Activated naive CD4-positive, alpha-beta T cell treated with anti-CD3 and anti-CD28 coated beads for 36 hours (primary cell): ENCODE results near the gene MRGPRF. TPM values are rescaled to one million over a fixed set of nuclear protein-coding genes. Genes with fewer than 3 reads are reported as not detected.
A peak's percentile ranks its signal among the peaks of the same experiment; 100 is the strongest.

Source experiments
- CTCF ChIA-PET: fragments of 350-600 bp; sonication (Branson Sonifier 250); formaldehyde crosslinking; loops from one replicate; lab custom pipeline; 2021; ENCODE audit warnings: antibody characterized with exemption; lab: Charles Lee
- DNase-seq: peaks from one replicate; pipeline ENCODE4 v3.0.0-alpha.2; 2020
- H3K27ac Mint-ChIP-seq: one replicate; pipeline ENCODE4 v1.8.0; 2021; ENCODE audit warnings: mild to moderate bottlenecking, mixed read lengths
- H3K27me3 Mint-ChIP-seq: one replicate; pipeline ENCODE4 v1.8.0; 2021; ENCODE audit warnings: low read depth, mixed read lengths
- H3K36me3 Mint-ChIP-seq: one replicate; pipeline ENCODE4 v1.8.0; 2021; ENCODE audit warnings: low read depth, mixed read lengths
- H3K4me1 Mint-ChIP-seq: one replicate; pipeline ENCODE4 v1.8.0; 2021; ENCODE audit warnings: low read depth, mixed read lengths
- H3K4me3 Mint-ChIP-seq: one replicate; pipeline ENCODE4 v1.8.0; 2021; ENCODE audit warnings: mild to moderate bottlenecking, moderate library complexity, mixed read lengths
- H3K9me3 Mint-ChIP-seq: one replicate; pipeline ENCODE4 v1.8.0; 2021; ENCODE audit warnings: mixed read lengths
- intact Hi-C: fragments of 100-400 bp; cut with micrococcal nuclease; formaldehyde crosslinking; loops from one replicate; pipeline ENCODE4 v1.15.1; 2023
- total RNA-seq, 2 experiments: library from RNA; stranded (reverse); gene quantifications; one replicate each; pipeline ENCODE4 v1.2.3, GENCODE V29; 2021

The MRGPRF gene
- total RNA-seq, 2 experiments from 2014 or later: not detected

DNA sequence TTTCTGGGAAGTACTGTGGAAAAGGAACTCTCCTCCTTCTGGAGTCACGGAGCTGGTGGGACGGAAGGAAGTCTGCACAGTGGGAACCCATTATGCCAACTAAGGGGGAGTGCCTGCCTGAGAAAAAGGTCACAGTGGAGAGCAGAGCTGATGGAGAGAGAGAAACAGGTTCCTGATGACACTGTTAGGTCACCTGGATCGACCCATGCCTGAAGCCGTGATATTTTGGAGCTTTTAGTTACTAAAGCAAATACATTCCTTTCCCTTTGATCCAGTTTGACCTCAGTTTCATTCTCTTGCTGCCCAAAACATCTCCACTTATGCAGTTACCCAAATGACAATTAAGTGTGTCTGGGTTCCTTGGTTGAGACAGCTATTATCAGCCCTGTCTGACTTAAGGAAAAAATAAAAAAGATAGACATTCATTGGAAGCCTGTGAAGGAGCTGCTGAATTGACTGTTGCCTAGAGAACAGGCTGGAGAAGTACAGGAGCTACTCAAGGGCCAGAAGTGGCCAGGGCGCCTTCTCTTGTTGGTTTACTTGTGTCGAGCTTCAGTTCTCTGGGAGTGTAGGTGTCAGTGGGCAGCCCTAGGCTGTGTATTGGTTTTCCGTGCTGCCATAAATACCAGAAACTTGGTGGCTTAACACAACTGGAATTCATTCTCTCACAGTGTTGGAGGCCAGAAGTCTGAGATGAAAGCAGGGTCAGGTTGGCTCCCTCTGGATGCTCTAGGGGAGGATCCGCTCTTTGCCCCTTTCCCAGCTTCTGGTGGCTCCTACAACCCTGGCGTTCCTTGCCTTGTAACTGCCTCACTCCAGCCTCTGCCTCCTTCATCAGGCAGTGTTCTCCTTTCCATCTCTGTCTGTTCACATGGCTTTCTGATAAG is 45.9 kb downstream of the MRGPRF start:
- Mint-ChIP-seq H3K4me3 (no peak overlapping the region), H3K9me3 (no peaks in the 10 kb centered on the region), H3K4me1 (peaks cover 18% of the 10 kb centered on the region), H3K36me3 (no peaks in the 10 kb centered on the region), H3K27ac (no peak overlapping the region), H3K27me3 (peaks cover 1% of the 10 kb centered on the region)
- intact Hi-C loops: no loop called here
- CTCF ChIA-PET: interaction anchor here (0.7 to 1.1 kb wide), 2 partner anchors 331 to 703 kb away, joined by 3 read pairs; no protein-coding TSS in a partner anchor
- DNase-seq: no peak

DNA sequence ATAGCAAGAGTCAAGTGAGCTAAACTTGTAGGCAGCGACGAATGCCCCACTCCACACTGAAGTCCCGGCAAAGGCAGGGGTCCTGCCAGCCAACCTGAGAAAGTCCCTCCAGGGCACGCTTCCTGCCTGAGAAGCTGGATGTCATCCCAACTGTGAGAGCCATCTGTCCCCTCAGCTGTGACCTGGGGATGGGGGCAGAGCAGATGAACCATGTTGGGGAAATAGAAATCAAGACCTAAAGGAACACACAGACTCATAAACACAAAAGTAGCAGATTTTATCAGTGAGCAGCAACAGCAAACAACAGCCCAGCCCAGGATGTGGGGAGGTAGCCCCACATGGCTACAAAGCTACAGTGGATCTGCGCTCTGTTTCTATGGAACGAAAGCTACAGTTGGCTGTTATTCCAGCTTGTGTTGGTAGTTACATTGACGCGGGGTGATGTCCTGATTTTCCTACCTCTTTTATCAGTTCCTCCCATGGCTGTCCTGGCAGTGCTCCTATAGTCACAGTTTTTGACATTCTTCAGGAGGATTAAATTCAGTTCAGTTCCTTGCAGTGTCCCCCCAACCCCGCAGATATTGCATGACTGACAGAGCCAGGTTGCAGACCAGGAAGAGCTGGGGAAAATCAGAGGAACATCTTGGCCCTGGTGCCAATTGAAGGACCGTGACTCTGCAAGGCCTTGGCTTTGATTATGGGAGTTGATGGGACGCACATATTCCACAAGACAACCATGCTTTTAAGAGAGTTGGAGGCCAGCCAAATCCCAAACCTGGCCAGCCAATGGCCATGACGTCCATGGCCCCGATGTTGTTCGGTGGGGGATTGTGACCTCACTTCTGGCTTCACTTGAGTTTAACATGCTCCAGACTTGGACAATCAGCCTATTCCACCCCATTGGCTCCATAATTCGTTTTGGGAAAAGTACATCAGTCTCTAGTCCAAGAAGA is 46.9 kb downstream of the MRGPRF start:
- Mint-ChIP-seq H3K4me3 (no peak overlapping the region), H3K4me1 (peaks cover 18% of the 10 kb centered on the region), H3K27ac (no peak overlapping the region), H3K9me3 (no peaks in the 10 kb centered on the region), H3K36me3 (no peaks in the 10 kb centered on the region), H3K27me3 (peaks cover 1% of the 10 kb centered on the region)
- CTCF ChIA-PET: interaction anchor here (1.1 kb wide), 1 partner anchor 704 kb away, joined by 3 read pairs; no protein-coding TSS in a partner anchor
- intact Hi-C loops: no loop called here
- no peak for DNase-seq

DNA sequence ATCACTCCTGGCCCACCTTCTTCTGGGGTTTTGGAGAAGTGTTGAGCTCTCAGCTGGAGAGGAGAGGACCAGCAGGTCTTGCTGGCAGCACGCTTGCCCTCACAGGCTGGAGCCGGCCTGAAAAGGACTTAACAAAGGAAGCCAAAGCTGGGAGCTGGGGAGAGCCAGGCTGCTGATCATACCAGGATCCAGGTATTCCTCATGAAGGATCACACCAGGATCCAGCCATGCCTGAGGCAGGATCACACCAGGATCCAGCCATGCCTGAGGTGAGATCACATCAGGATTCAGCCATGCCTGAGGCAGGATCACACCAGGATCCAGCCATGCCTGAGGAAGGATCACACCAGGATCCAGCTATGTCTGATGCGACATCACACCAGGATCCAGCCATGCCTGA is 49.3 kb downstream of the MRGPRF start:
- H3K27me3 Mint-ChIP-seq: no peaks in the 10 kb centered on the region
- no peak overlapping the region for H3K4me3 Mint-ChIP-seq
- H3K27ac Mint-ChIP-seq: no peak overlapping the region
- H3K36me3 Mint-ChIP-seq: no peaks in the 10 kb centered on the region
- DNase-seq: no peak
- H3K4me1 Mint-ChIP-seq: peaks cover 18% of the 10 kb centered on the region
- H3K9me3 Mint-ChIP-seq: no peaks in the 10 kb centered on the region
- CTCF ChIA-PET: no interaction called here
- intact Hi-C loops: no loop called here

DNA sequence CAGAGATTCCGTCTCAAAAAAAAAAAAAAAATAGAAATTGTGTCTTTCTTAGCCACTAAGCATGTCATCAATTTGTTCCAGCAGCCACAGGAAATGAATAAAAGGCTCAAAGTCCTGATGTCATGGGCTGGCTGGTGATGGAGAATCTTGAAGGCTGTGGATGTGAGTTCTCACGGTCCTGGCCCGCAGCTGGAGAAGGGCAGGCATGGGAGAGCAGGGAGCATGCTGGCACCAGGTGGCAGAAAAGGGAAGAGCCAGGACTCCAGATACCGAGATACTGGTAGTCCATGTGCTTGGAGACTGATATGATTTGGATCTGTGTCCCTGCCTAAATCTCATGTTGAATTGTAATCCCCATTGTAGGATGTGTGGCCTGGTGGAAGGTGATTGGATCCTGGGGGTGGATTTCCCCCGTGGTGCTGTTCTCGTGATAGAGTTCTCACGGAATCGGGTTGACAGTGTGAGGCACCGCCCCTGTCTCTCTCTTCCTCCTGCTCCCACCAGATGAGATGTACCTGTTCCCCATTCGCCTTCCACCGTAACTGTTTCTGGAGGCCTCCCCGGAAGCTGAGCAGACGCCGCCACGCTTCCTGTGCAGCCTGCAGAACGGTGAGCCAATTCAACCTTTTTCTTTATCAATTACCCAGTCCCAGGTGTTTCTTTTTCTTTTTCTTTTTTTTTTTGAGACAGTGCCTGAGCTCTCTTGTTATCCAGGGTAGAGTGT is 50.4 kb downstream of the MRGPRF start:
- Mint-ChIP-seq H3K4me3 (peak overlapping the region; percentile 53), H3K27me3 (no peaks in the 10 kb centered on the region), H3K36me3 (no peaks in the 10 kb centered on the region), H3K27ac (peak overlapping the region; percentile 60), H3K4me1 (peaks cover 18% of the 10 kb centered on the region), H3K9me3 (no peaks in the 10 kb centered on the region)
- intact Hi-C loops: no loop called here
- CTCF ChIA-PET: interaction anchor here (0.6 to 0.8 kb wide), 3 partner anchors 138 to 714 kb away, joined by 3 read pairs; no protein-coding TSS in a partner anchor
- peak; percentile 51 for DNase-seq

DNA sequence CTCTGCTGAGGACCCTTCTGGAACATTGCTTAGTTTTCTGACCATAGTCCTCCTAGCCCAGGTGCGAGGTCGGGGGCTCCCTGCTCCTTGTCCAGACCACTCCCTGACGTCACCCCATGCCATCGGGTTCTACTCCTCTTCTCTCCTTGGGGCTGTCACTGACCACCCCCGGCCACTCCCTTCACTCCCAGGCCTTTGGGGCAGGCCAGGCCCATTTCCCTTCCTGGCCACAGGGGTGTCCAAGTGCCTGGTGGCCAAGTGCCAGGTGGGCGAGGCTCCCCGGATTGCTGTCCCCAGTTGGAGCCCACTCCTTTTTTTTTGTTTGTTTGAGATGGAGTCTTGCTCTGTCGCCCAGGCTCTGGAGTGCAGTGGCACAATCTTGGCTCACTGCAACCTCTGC is 51.8 kb downstream of the MRGPRF start:
- Mint-ChIP-seq H3K4me1 (peaks cover 17% of the 10 kb centered on the region), H3K9me3 (no peaks in the 10 kb centered on the region), H3K4me3 (no peak overlapping the region), H3K27me3 (no peaks in the 10 kb centered on the region), H3K27ac (no peak overlapping the region), H3K36me3 (no peaks in the 10 kb centered on the region)
- intact Hi-C loops: no loop called here
- CTCF ChIA-PET: no interaction called here
- no peak for DNase-seq

DNA sequence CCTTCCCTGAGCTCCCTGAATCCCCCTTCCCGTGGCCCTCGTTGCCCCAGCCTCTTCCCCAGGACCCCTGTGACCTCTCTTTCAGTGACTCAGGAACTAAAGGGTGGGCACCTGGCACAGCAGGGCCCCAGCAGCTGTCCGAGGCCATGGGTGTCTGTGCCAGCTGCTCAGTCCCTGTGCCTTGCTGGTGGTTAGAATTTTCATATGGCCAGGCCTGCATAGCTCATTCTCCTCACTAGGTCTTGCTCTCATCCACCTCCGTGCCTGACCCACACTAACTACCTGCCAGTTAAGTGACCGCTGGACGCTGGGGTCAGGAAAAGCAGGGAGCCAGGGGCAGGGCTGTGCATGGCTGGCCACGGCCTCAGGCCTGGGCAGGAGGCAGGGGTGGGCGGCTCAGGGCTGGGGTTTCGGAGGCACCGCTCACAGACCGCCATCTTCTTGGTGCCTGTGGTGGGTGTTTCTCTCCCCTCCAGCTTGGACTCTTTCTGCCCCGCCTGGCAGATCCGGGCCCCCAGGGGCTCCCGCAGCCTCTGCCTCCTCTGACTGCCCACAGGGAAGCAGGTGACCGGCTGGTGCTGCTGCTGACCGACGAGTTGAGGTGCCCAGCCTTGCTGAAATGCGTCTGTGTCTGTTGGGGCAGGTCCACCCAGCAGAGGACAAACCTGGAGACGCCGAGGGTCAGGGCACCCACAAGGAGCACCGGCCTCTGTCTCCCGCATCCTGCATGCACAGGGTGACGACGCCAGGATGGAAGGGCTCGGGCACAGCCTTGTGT is 52.6 kb downstream of the MRGPRF start:
- CTCF ChIA-PET: no interaction called here
- H3K4me3 Mint-ChIP-seq: no peak overlapping the region
- intact Hi-C loops: no loop called here
- peaks cover 10% of the 10 kb centered on the region for H3K4me1 Mint-ChIP-seq
- H3K27ac Mint-ChIP-seq: no peak overlapping the region
- no peaks in the 10 kb centered on the region for H3K36me3 Mint-ChIP-seq
- H3K9me3 Mint-ChIP-seq: no peaks in the 10 kb centered on the region
- no peak for DNase-seq
- H3K27me3 Mint-ChIP-seq: no peaks in the 10 kb centered on the region

DNA sequence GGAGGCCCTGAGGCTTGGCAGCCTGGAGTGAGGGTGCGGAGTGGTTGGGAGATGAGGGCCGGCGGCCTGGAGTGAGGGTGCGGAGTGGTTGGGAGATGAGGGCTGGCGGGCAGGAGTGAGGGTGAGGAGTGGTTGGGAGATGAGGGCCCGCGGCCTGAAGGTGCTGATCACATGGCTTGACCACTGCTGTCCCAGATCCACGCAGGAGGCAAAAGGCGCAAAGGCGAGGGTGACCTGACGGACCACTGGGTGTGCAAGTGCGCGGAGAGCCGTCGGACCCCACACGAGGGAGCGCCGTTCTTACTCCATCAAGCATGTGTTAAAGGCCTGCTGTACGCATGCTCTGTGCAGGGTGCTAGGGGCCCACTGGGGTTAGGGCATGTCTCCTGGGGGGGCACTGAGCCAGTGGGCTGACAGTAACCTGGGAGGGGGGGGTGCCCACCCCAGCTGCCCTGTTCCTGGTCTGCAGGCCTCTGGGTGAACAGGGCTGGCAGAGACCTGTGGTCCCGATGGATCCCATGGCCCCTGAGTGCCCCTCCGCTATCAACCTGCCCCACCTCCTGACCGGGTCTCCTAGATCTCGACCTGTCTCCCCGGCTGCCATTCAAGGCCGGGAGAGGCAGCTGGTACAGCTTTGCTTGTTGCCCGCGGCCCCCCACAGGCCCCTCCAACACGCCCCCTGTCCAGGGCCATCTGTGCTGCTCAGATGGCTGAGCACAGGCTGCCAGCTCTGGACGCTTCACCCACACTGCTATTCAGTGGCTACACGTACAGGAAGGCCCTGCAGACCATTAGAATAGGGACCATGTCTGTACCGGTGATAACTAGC is 53.4 kb downstream of the MRGPRF start:
- Mint-ChIP-seq H3K27me3 (no peaks in the 10 kb centered on the region), H3K9me3 (no peaks in the 10 kb centered on the region), H3K27ac (no peak overlapping the region), H3K4me3 (no peak overlapping the region), H3K4me1 (peaks cover 13% of the 10 kb centered on the region), H3K36me3 (no peaks in the 10 kb centered on the region)
- intact Hi-C loops: no loop called here
- no peak for DNase-seq
- CTCF ChIA-PET: no interaction called here

DNA sequence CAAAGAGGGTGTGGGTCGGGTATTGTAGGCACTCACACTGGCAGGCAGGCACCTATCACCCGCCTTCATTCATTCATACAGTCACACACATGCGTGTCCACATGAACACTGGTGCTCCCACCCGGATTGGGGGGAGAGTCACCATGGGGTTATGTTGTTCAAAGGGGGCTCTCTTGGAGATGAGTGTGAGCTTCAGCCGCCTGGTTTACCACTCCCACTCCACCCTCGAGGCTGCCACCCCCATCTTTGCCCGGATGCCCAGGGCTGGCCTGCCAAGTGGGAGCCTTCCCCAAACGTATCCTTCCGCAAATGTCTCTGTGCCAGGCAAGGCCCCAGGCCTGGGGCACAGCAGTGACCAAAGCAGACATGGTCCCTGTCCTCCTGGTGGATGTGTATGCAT is 54.8 kb downstream of the MRGPRF start:
- Mint-ChIP-seq H3K4me3 (no peak overlapping the region), H3K27me3 (no peaks in the 10 kb centered on the region), H3K36me3 (no peaks in the 10 kb centered on the region), H3K27ac (no peak overlapping the region), H3K9me3 (no peaks in the 10 kb centered on the region), H3K4me1 (peaks cover 9% of the 10 kb centered on the region)
- CTCF ChIA-PET: no interaction called here
- DNase-seq: no peak
- intact Hi-C loops: no loop called here

DNA sequence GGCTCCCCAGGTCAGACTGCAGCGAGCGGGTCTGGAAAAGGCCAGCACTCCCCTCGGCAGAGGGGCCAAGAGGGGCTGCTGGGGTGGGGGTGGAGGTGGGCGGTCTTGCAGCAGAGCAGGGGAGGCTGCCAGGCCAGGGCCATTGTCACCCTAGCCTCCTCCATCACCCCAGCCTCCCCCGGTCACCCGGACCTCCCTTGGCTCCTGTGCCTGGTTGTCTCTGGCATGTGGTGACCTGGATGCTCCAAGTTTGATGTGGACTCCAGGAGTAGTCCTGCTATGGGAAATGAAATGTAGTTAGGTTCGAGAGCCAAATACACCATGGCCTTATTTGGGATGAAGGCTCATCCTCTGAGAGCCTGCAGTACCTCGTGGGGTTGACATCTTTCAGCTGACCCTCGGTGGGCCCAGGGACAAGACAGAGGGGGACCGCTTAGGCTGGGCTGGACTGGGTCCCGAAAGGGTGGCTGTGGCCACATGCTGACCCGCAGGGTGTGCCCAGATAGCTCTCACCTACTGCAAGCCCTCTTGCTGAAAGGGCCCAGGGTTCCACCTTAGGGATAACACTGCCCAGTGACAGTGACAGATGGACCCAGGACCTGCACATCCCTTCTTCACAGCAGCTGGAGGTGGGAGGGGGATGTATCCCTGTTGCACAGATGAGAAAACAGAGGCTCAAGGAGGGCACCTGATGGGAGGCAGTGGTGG is 56.3 kb downstream of the MRGPRF start:
- Mint-ChIP-seq H3K27me3 (no peaks in the 10 kb centered on the region), H3K27ac (no peak overlapping the region), H3K36me3 (no peaks in the 10 kb centered on the region), H3K4me3 (no peak overlapping the region), H3K9me3 (no peaks in the 10 kb centered on the region), H3K4me1 (peaks cover 2% of the 10 kb centered on the region)
- CTCF ChIA-PET: no interaction called here
- intact Hi-C loops: no loop called here
- no peak for DNase-seq

DNA sequence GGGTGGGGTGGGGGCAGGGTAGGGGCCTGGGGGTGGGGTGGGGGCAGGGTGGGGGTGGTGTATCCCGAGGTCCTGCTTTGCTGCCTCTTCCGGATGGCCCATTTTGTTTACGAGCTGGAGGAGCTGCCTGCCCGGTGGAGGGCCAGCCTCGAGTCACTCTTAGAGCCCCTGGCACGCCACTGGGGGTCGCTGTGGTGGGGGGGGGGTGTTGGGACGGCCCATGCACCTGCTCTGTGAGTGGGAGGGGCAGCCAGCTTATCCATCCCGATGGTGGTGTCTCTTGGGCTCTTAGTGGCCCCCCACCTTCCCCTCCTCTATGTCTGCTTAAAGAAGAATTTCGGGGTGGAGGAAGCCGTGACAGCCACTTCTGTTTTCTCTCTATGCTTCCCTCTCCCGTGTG is 56.9 kb downstream of the MRGPRF start:
- CTCF ChIA-PET: no interaction called here
- no peak overlapping the region for H3K27ac Mint-ChIP-seq
- no peaks in the 10 kb centered on the region for H3K27me3 Mint-ChIP-seq
- no peaks in the 10 kb centered on the region for H3K36me3 Mint-ChIP-seq
- intact Hi-C loops: no loop called here
- H3K4me3 Mint-ChIP-seq: no peak overlapping the region
- peak; percentile 17 for DNase-seq
- no peaks in the 10 kb centered on the region for H3K9me3 Mint-ChIP-seq
- H3K4me1 Mint-ChIP-seq: peaks cover 2% of the 10 kb centered on the region
